HUES48 (cell line): ENCODE data around the gene NPDC1.

Experiments used
- H3K27ac ChIP-seq: one replicate; pipeline ENCODE4 v1.7.0; 2013; ENCODE audit warnings: low read depth, low read length, inconsistent platforms
- H3K27me3 ChIP-seq: 2 replicates; pipeline ENCODE4 v1.6.1; 2013; ENCODE audit warnings: mild to moderate bottlenecking, low read length; ENCODE audit not compliant: control insufficient read depth, insufficient read depth
- H3K36me3 ChIP-seq: 2 replicates; pipeline ENCODE4 v1.6.1; 2013; ENCODE audit warnings: low read length; ENCODE audit not compliant: control insufficient read depth, insufficient read depth
- H3K4me1 ChIP-seq: 2 replicates; pipeline ENCODE4 v1.6.1; 2013; ENCODE audit warnings: mild to moderate bottlenecking, low read length; ENCODE audit not compliant: control insufficient read depth, insufficient read depth
- H3K4me3 ChIP-seq: 2 replicates; pipeline ENCODE4 v1.5.1; 2013; ENCODE audit warnings: mild to moderate bottlenecking, low read depth, low read length
- H3K9ac ChIP-seq: 2 replicates; pipeline ENCODE4 v1.6.1; 2013; ENCODE audit warnings: mild to moderate bottlenecking, low read depth, low read length, moderate library complexity
- H3K9me3 ChIP-seq: 2 replicates; pipeline ENCODE4 v1.6.1; 2013; ENCODE audit warnings: low read length; ENCODE audit not compliant: control insufficient read depth, insufficient read depth

Gene NPDC1

DNA sequence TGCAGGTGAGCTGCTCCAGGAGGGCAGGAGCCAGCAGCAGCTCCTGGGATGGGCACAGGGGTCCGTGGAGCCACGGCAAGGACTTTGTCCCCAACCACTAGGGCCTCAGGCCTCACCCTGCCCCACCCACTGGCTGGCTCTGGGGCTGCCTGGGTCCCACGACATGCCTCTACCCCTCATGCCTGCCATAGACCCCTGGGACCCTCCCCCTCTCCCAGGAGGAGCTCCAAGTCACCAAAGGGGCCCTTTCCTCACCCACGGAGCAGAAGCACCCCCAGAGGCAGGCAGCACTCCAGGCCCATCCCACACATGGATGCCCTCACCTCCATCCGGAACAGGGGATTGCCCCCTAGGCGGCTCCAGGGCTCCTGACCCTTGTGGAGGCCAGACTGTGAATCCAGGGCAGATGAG lies 24.4 kb downstream of the NPDC1 start:
- H3K9me3 ChIP-seq: no peaks in the 10 kb centered on the region
- no peak overlapping the region for H3K9ac ChIP-seq
- H3K4me3 ChIP-seq: no peak overlapping the region
- H3K36me3 ChIP-seq: no peaks in the 10 kb centered on the region
- peaks cover 2% of the 10 kb centered on the region for H3K27me3 ChIP-seq
- H3K27ac ChIP-seq: no peak overlapping the region
- no peaks in the 10 kb centered on the region for H3K4me1 ChIP-seq

DNA sequence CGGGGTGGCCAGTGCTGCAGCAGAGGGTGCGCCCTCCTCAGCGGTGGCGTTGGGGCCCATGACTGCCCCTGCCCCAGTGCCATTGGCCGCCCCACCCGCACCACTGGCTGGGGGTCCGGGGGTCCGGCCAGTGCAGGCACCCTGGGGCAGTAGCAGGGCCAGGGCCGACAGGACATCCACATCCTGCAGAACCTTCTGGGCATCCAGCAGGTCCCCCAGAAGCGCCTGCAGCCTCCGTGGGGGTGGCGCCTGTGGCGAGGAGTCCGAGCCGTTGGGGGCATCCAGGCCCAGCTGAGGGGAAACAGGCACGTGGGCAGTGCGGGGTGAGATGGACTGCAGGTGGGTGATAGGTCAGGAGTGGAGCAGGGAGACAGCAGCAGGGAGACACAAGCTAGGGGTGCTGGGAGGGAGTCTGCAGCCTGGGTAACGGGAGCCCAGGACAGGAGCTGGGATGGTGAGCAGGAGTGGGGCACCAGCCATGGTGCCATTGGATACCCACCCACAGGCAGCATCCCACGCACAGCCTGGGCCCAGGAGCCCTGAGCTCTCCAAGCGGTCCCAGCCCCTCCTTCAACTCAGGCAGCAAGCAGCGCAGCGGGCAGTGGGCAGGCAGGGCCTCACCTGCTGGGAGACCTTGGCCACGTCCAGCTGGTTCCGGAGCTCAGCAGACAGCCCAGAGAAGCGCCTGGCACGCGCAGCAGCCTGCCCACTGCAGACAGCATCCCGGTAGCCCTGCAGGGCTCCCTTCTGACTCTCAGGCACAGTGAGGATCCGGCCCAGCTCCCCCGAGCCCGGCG lies 25.0 kb downstream of the NPDC1 start:
- H3K9ac ChIP-seq: no peak overlapping the region

DNA sequence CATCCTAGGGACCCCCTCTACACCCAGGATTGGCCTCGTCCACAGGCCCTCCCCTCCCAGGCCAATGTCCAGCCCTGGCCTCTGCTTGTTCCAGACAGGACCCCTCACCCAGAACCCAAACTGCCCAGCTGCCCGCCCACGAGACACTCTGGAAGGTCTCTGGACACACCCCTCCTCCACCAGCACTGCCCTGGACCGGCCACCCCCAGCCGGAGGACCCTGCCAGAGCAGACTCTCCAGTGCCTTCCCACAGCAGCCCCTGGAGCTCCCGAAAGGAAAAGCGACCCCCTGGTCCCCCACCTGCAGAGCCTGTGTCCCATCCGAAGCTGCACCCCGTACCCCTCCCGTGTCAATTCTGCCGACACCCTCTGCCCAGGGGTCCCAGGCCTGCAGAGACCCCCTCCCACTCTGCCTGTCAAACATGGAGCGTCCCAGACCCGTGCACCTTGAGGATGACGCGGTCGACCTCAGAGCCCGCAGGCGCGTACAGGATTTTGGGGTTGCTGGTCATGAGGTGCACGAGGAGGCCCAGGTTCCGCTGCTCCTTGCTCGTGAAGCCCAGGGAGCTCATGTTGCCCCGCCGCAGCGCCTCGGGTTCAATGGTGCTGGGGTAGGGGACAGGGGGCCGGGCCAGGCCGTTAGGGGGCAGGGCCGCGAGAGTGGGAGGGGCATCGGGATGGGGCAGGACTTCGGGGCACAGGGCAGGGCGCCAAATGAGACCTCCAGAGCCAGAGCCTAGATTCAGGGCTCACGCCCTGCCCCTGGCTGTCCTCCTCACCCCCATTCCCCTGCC lies 25.9 kb downstream of the NPDC1 start:
- Histone ChIP-seq H3K27ac (no peak overlapping the region), H3K4me1 (no peaks in the 10 kb centered on the region), H3K36me3 (no peaks in the 10 kb centered on the region), H3K9me3 (no peaks in the 10 kb centered on the region), H3K27me3 (no peaks in the 10 kb centered on the region), H3K4me3 (no peak overlapping the region), H3K9ac (no peak overlapping the region)

More for the DNA sequence above, 25.0 kb downstream of the NPDC1 start:
- Histone ChIP-seq H3K4me3 (no peak overlapping the region), H3K9me3 (no peaks in the 10 kb centered on the region), H3K27me3 (no peaks in the 10 kb centered on the region), H3K27ac (no peak overlapping the region), H3K4me1 (no peaks in the 10 kb centered on the region), H3K36me3 (no peaks in the 10 kb centered on the region)

DNA sequence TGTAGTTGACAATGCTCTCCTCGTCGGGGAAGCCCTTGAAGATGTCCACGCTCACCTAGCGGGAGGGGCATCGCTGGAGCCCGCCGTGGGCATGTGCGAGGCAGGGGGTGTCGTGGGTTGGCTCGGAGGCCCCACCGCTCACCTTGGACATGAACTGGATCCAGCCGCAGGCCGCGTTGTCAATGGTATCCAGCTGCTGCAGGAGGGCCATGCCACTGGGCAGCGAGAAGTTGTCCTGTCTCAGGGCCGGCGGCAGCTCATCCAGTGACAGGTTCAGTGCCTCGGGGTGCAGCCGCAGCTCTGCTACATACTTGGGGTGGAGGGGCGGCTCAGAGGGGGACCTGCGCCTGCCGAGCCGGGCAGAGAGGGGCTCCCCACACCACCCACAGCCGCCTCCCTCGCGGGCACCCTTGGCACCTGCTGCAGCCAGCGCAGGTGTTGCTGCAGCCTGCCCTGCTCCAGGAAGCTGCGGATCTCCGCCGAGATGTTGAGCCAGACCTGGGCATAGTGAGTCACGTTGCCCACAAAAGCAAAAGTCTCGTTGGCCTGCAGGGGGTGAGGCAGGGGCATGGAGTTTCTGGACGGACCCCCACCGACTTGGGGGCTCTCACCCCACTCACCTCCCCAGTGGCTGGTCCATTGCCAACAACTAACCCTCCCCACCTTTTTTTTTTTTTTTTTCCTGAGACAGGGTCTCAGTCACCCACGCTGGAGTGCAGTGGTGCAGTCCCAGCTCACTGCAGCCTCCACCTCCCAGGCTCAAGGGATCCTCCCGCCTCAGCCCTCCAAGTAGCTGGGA lies 27.0 kb downstream of the NPDC1 start:
- Histone ChIP-seq H3K36me3 (no peaks in the 10 kb centered on the region), H3K4me1 (no peaks in the 10 kb centered on the region), H3K27ac (no peak overlapping the region), H3K9me3 (no peaks in the 10 kb centered on the region), H3K4me3 (no peak overlapping the region), H3K27me3 (no peaks in the 10 kb centered on the region), H3K9ac (no peak overlapping the region)

DNA sequence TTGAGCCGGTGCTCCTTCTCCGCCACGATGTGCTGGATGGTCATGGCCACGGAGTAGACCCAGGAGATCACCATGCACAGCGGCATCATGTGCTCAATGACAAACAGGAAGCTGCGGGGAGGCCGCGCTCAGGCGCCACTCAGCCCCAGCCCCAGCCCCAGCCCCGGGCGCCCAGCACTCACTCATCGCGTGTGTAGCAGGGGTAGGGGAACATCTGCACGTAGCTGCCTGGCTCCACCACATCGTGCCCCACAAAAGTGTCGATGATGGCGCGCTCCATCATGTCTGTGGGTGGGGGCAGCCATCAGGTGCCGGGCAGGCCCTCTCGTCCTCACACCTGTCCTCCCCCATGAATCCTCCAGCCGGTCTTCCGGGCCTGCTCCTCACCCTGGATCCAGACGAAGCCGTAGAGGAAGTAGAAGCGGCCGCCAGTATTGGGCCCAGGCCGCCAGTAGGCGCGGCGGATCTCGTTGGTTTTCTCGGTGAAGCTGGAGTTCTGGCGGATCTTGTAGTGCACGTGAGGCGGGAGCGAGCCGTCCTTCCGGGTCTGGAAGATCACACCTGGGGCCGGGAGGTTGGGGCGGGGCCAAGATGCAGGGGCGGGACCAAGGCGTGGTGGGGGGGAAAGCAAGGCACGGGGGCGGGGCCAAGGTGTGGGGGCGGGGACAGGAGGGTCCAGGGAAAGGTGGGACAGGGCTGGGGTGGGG lies 28.0 kb downstream of the NPDC1 start:
- H3K9me3 ChIP-seq: no peaks in the 10 kb centered on the region
- no peak overlapping the region for H3K4me3 ChIP-seq
- H3K36me3 ChIP-seq: no peaks in the 10 kb centered on the region
- no peaks in the 10 kb centered on the region for H3K27me3 ChIP-seq
- no peak overlapping the region for H3K9ac ChIP-seq
- no peak overlapping the region for H3K27ac ChIP-seq
- H3K4me1 ChIP-seq: no peaks in the 10 kb centered on the region

DNA sequence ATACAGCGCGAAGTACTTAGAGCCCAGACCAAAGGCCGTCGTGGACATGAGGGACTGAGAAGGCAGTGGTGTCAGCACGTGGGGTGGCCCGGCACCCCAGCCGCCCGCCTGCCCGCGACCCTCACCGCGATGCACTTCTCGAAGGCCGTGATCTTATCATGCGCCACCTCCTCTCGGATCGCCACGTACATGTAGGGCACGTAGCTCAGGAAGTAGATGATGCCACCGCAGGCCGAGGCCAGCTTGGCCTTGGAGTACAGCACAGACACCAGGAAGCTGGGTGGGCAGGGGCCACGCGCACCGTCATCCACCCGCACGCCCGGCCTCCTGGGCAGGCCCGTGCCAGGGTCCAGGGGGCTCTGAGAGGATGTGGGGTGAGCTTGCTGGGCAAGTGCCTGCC lies 28.9 kb downstream of the NPDC1 start:
- Histone ChIP-seq H3K36me3 (no peaks in the 10 kb centered on the region), H3K9ac (no peak overlapping the region), H3K9me3 (no peaks in the 10 kb centered on the region), H3K27me3 (no peaks in the 10 kb centered on the region), H3K4me3 (no peak overlapping the region), H3K27ac (no peak overlapping the region), H3K4me1 (no peaks in the 10 kb centered on the region)

DNA sequence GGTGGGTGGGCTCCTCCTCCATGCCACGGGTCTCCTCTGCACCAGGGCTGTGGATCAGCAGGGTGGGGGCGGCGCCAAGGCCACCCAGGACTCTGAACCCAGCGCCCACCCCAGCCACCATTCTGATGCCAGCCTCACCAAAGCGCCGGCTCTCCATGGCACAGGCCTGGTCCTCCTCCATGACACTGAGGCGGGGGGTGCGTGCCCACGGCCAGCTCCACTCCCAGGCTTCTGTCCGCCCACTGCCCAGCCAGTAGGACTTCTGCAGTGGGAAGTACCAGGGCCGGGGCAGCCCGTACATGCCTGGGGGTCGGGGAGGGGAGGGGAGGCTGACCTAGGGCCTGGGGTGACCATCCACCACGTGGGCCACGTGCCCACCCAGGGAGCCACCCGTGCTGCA lies 29.5 kb downstream of the NPDC1 start:
- no peaks in the 10 kb centered on the region for H3K27me3 ChIP-seq
- H3K9ac ChIP-seq: no peak overlapping the region
- H3K9me3 ChIP-seq: no peaks in the 10 kb centered on the region
- no peaks in the 10 kb centered on the region for H3K36me3 ChIP-seq
- no peak overlapping the region for H3K4me3 ChIP-seq
- H3K27ac ChIP-seq: no peak overlapping the region
- H3K4me1 ChIP-seq: no peaks in the 10 kb centered on the region

DNA sequence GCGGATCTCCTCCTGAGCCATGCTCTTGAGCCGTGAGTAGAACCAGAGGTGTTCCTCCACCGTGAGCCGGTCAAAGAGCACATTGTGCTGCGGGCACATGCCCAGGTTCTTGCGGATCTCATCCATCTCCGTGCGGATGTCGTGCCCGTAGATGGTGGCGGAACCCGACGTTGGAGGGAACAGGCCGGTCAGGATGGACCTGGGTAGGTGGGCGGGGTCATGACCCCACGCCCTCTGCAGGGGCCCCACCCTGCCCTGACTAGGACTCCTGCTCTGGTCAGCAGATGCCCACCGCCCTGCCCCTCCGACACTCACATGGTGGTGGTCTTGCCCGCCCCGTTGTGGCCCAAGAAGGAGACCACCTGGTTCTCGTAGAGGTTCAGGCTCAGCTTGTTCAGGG lies 30.0 kb downstream of the NPDC1 start:
- Histone ChIP-seq H3K27me3 (no peaks in the 10 kb centered on the region), H3K36me3 (no peaks in the 10 kb centered on the region), H3K4me1 (no peaks in the 10 kb centered on the region), H3K27ac (no peak overlapping the region), H3K9ac (no peak overlapping the region), H3K9me3 (no peaks in the 10 kb centered on the region), H3K4me3 (no peak overlapping the region)

DNA sequence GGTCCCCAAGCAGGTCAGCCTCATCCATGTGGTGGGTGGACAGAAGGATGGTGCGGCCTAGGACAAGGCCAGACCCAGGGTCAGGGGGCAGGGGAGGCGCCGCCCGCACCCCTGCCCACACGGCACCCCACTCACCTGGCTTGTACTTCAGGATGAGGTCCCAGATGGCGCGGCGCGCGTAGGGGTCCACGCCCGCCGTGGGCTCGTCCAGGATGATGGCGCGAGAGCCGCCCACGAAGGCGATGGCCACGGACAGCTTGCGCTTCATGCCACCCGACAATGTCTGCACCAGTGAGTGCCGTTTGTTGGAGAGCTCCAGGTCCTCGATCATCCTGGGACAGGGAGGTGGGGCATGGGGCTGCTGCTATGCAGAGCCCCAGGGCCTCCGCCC lies 30.4 kb downstream of the NPDC1 start:
- Histone ChIP-seq H3K4me3 (no peak overlapping the region), H3K27ac (no peak overlapping the region), H3K9me3 (no peaks in the 10 kb centered on the region), H3K27me3 (no peaks in the 10 kb centered on the region), H3K4me1 (no peaks in the 10 kb centered on the region), H3K9ac (no peak overlapping the region), H3K36me3 (no peaks in the 10 kb centered on the region)

DNA sequence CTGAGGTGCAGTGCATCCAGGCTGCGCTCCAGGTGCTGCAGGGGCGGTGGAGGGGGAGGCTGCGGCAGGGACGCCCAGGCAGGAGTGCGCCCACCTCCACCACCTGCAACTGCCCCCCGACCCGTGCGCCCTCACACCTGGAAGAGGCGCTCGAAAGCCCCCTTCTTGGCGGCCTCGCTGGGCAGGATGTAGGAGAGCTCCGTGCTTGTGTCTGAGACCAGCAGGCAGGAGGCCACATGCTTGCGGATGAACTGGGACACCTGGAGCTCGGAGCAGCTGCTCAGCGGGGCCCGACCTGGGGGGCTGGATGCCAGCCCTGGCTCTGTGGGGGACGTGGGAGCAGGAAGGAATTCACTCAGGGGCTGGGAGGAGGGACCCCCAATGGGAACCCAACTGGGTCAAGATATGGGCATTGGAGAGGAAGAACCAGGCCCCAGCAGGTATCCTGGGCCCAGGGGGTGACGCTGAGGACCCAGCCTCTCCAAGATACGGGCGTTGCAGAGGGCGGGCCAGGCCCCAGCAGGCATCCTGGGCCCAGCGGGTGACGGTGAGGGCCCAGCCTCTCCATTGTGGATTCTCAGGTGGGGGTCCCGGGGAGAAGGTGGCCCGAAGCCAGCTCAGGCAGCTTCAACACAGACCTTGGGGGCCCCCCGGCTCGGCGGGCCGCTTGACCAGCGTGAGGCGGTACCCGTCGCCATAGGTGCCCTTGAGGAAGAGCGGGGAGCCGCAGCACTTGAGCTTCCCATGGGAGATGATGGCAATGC lies 31.0 kb downstream of the NPDC1 start:
- Histone ChIP-seq H3K9ac (no peak overlapping the region), H3K9me3 (no peaks in the 10 kb centered on the region), H3K4me3 (no peak overlapping the region), H3K27ac (no peak overlapping the region), H3K4me1 (no peaks in the 10 kb centered on the region), H3K36me3 (no peaks in the 10 kb centered on the region), H3K27me3 (no peaks in the 10 kb centered on the region)
